Measurements from ENCODE around the gene ACVR1B.

Gene ACVR1B

GRCh38 chr12:51932218-51933076 lies 19.1 kb upstream of the ACVR1B start:
- H3K4me3 ChIP-seq (ENCODE audit: control insufficient read depth, low read depth, low read length): no peak overlapping the region
- TF ChIP-seq, protein P1, sequence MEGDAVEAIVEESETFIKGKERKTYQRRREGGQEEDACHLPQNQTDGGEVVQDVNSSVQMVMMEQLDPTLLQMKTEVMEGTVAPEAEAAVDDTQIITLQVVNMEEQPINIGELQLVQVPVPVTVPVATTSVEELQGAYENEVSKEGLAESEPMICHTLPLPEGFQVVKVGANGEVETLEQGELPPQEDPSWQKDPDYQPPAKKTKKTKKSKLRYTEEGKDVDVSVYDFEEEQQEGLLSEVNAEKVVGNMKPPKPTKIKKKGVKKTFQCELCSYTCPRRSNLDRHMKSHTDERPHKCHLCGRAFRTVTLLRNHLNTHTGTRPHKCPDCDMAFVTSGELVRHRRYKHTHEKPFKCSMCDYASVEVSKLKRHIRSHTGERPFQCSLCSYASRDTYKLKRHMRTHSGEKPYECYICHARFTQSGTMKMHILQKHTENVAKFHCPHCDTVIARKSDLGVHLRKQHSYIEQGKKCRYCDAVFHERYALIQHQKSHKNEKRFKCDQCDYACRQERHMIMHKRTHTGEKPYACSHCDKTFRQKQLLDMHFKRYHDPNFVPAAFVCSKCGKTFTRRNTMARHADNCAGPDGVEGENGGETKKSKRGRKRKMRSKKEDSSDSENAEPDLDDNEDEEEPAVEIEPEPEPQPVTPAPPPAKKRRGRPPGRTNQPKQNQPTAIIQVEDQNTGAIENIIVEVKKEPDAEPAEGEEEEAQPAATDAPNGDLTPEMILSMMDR (IDR thresholded peaks at IDR 0.05; ENCODE audit: control insufficient read depth, insufficient read depth, low read depth, low read length, missing control alignments): no peak
- DNase-seq (ENCODE audit: low read depth): no peak

- TF ChIP-seq, protein P1 (IDR thresholded peaks at IDR 0.05; ENCODE audit: control insufficient read depth, insufficient read depth, low read depth, low read length, missing control alignments): no peak
- no peak overlapping the region for H3K4me3 ChIP-seq (ENCODE audit: control insufficient read depth, low read depth, low read length)
- no peak for DNase-seq (ENCODE audit: low read depth)
These were observed 17.4 kb upstream of the ACVR1B start for GRCh38 chr12:51934080-51934479.

DNA sequence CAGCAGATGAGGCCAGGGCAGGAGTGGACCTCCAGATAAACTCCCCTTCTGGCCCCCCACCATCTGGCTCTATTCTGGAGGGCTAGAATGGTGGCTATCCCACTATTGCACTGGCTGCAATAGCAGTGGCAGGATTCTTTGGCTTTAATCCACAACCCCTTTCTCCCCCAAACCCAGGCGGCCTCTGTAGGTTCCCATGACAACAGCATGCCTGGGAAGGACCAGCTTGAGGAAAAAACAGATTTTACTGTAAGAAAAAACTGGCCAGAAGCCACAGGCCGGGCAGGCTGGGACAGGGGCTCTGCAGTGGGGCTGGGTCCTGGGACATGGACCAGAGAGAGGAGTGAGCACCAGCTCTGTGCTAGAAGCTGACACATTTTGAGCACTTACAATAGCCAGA lies 13.6 kb upstream of the ACVR1B start:
- TF ChIP-seq, protein P1 (IDR thresholded peaks at IDR 0.05; ENCODE audit: control insufficient read depth, insufficient read depth, low read depth, low read length, missing control alignments): no peak
- DNase-seq (ENCODE audit: low read depth): no peak

DNA sequence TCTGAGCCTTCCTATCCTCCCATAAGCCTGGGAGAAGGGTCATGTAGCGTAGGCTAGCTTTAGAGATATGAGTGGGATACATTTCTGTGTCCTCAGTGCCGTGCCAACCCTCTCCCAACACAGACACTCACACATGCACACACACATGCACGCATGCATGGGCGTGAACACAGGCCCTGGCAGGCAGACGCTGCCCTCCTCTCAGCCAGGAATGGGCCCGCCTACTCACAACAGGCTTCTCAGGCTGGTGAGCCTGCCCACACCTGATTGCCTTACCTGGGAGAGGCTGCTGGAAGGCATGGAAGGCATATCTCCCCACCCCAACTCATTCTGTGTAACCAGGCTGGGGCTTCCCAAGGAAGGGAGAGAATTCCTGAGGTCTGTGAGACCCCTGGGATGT lies 12.8 kb upstream of the ACVR1B start:
- TF ChIP-seq, protein P1 (IDR thresholded peaks at IDR 0.05; ENCODE audit: control insufficient read depth, insufficient read depth, low read depth, low read length, missing control alignments): no peak
- H3K4me3 ChIP-seq (ENCODE audit: control insufficient read depth, low read depth, low read length): no peak overlapping the region
- DNase-seq (ENCODE audit: low read depth): no peak

More for the DNA sequence above, 13.6 kb upstream of the ACVR1B start:
- H3K4me3 ChIP-seq (ENCODE audit: control insufficient read depth, low read depth, low read length): no peak overlapping the region

DNA sequence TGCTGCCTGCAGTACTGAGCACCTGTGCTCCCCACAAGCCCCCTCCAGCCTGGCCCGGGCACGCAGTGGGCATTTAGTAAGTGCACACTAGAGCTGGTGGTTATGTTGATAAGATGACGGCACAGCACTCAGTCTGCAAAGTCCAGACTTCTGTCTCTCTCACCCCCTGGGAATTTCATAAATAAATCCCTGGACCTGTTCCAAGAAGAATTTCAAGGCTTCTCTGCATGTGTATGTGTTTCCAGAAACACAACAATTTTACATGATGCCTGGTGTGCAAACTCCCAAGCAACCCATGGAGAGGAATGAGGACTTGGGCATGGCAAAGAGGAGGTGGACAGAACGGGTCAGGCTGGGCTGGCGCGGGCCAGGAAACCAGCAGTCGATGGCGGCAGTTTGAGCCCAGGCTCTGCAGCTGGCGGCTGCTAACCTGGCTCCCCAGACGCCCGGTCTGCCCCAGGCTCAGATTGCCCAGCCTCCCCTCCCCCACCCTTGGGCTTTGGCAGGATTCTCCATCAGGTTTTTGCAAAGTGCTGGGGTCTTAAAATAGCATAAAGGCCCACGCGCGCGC lies 10.4 kb upstream of the ACVR1B start:
- H3K4me3 ChIP-seq (ENCODE audit: control insufficient read depth, low read depth, low read length): no peak overlapping the region
- no peak for DNase-seq (ENCODE audit: low read depth)

DNA sequence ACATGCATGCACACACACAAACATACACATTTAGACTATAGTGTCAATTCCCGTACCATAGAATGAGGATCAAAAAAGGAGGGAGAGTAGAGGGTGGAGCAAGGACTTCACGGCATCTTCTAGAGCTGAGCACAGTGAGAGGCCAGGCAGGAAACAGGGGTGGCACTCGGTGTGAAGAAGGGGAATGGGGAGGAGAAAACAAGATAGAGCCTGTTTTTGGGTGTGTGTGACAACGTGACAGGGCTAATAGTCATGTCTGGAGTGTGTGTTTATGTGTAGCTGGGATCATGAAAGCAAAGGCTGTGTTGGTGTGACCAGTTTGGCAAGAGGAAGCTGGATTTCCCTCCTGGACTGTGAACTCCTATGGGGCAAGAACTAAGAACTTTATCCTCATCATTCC lies 9.9 kb upstream of the ACVR1B start:
- no peak overlapping the region for H3K4me3 ChIP-seq (ENCODE audit: control insufficient read depth, low read depth, low read length)
- TF ChIP-seq, protein P1 (IDR thresholded peaks at IDR 0.05; ENCODE audit: control insufficient read depth, insufficient read depth, low read depth, low read length, missing control alignments): no peak
- no peak for DNase-seq (ENCODE audit: low read depth)

More for the DNA sequence above, 10.4 kb upstream of the ACVR1B start:
- TF ChIP-seq, protein P1 (IDR thresholded peaks at IDR 0.05; ENCODE audit: control insufficient read depth, insufficient read depth, low read depth, low read length, missing control alignments): no peak
